Activated naive CD4-positive, alpha-beta T cell treated with anti-CD3 and anti-CD28 coated beads for 36 hours (primary cell): ENCODE results near the gene CRIP1. TPM values are rescaled to one million over a fixed set of nuclear protein-coding genes. Genes with fewer than 3 reads are reported as not detected.
A peak's percentile ranks its signal among the peaks of the same experiment; 100 is the strongest.

Experiments
- CTCF ChIA-PET: fragments of 350-600 bp; sonication (Branson Sonifier 250); formaldehyde crosslinking; loops from one replicate; lab custom pipeline; 2021; ENCODE audit warnings: antibody characterized with exemption; lab: Charles Lee
- DNase-seq: peaks from one replicate; pipeline ENCODE4 v3.0.0-alpha.2; 2020
- H3K27ac Mint-ChIP-seq: one replicate; pipeline ENCODE4 v1.8.0; 2021; ENCODE audit warnings: mild to moderate bottlenecking, mixed read lengths
- H3K27me3 Mint-ChIP-seq: one replicate; pipeline ENCODE4 v1.8.0; 2021; ENCODE audit warnings: low read depth, mixed read lengths
- H3K36me3 Mint-ChIP-seq: one replicate; pipeline ENCODE4 v1.8.0; 2021; ENCODE audit warnings: low read depth, mixed read lengths
- H3K4me1 Mint-ChIP-seq: one replicate; pipeline ENCODE4 v1.8.0; 2021; ENCODE audit warnings: low read depth, mixed read lengths
- H3K4me3 Mint-ChIP-seq: one replicate; pipeline ENCODE4 v1.8.0; 2021; ENCODE audit warnings: mild to moderate bottlenecking, moderate library complexity, mixed read lengths
- H3K9me3 Mint-ChIP-seq: one replicate; pipeline ENCODE4 v1.8.0; 2021; ENCODE audit warnings: mixed read lengths
- intact Hi-C: fragments of 100-400 bp; cut with micrococcal nuclease; formaldehyde crosslinking; loops from one replicate; pipeline ENCODE4 v1.15.1; 2023
- total RNA-seq, 2 experiments: library from RNA; stranded (reverse); gene quantifications; one replicate each; pipeline ENCODE4 v1.2.3, GENCODE V29; 2021

The CRIP1 gene
- total RNA-seq, 2 experiments from 2014 or later = 67.3 to 77.1 TPM

DNA sequence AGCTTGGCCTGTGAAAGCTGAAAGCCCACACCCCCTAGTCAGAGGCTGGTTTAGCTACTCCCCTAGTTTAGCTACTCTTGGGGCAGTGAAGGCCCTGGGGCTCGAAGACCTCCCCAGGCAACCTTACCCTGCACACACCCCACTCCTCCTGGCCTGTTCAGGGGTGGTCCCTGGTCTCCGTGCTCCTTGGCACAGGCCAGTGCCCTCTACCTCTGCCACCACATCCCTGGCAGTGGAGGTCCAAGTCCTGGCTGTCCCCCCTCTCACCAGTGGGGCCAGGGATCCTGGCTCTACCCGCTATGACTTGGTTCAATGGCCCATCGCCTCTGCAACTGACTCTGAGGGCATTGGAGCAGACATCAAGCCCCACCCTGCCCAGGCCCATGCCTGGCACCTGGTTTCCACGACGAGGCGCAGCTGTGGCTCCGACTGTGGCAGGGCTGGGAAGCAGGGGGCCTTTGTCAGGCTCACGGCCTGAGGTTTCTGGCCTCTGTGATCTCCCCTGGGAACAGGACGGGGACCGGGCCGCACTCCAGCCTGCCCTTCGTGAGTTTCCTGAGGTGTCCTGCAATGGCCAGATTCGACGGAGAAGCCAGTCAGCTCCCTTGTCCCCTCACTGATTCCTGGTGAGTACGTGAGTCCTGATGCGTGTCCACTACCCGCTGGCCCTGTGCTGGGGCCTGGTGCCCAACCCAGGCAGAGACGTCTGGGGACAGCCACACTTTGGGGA lies 45.4 kb downstream of the CRIP1 start:
- Mint-ChIP-seq H3K4me3 (no peak overlapping the region), H3K9me3 (no peaks in the 10 kb centered on the region), H3K36me3 (peaks cover 2% of the 10 kb centered on the region), H3K4me1 (peaks cover 19% of the 10 kb centered on the region), H3K27ac (peak overlapping the region; percentile 40), H3K27me3 (no peaks in the 10 kb centered on the region)
- DNase-seq = no peak
- CTCF ChIA-PET = no interaction called here
- intact Hi-C loops = no loop called here

- CTCF ChIA-PET = no interaction called here
- H3K9me3 Mint-ChIP-seq = no peaks in the 10 kb centered on the region
- H3K27me3 Mint-ChIP-seq = no peaks in the 10 kb centered on the region
- intact Hi-C loops = no loop called here
- no peaks in the 10 kb centered on the region for H3K36me3 Mint-ChIP-seq
- H3K4me1 Mint-ChIP-seq = peaks cover 13% of the 10 kb centered on the region
- no peak overlapping the region for H3K4me3 Mint-ChIP-seq
- no peak overlapping the region for H3K27ac Mint-ChIP-seq
- DNase-seq = no peak
Observed at GRCh38 chr14:105532735-105533141, 46.1 kb downstream of the CRIP1 start.

GRCh38 chr14:105533391-105533790 lies 46.7 kb downstream of the CRIP1 start:
- CTCF ChIA-PET = no interaction called here
- H3K9me3 Mint-ChIP-seq = no peaks in the 10 kb centered on the region
- no peak overlapping the region for H3K27ac Mint-ChIP-seq
- H3K4me3 Mint-ChIP-seq = no peak overlapping the region
- intact Hi-C loops = no loop called here
- H3K36me3 Mint-ChIP-seq = no peaks in the 10 kb centered on the region
- no peak for DNase-seq
- H3K4me1 Mint-ChIP-seq = peaks cover 11% of the 10 kb centered on the region
- H3K27me3 Mint-ChIP-seq = no peaks in the 10 kb centered on the region

DNA sequence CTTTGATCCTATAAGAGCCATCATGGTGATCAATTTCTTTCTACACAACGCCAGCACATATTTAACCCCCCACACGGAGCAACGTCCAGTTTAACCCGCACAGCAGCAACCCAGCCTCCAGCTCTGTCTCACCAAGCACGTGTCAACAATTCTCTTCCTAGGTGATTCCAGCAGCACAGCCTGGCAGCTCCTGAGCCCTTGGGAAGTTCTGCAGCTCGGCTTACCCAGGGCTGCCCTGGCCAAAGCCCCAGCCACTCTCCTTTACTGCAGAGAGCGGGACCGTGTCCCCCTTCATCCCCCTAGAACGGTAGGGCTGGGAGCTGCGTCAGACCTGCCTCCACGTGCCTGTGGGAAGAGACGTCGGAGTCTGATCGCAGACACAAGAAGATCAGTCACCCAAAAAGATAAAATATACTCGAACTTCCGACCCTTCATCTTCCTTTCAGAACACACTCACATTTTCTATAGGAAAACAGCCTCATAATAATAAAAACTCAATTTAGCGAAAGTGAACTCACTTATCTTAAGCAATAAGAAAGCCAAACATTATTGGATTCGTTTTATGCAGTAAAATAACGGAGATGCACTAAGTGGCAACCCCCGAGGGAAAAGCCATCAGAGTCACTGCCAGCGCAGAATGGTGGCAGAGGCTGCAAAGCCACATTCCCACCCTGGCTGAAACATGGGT lies 47.3 kb downstream of the CRIP1 start:
- H3K27ac Mint-ChIP-seq = no peak overlapping the region
- peaks cover 9% of the 10 kb centered on the region for H3K4me1 Mint-ChIP-seq
- H3K36me3 Mint-ChIP-seq = no peaks in the 10 kb centered on the region
- H3K4me3 Mint-ChIP-seq = no peak overlapping the region
- intact Hi-C loops = no loop called here
- DNase-seq = no peak
- no peaks in the 10 kb centered on the region for H3K27me3 Mint-ChIP-seq
- CTCF ChIA-PET = no interaction called here
- no peaks in the 10 kb centered on the region for H3K9me3 Mint-ChIP-seq

DNA sequence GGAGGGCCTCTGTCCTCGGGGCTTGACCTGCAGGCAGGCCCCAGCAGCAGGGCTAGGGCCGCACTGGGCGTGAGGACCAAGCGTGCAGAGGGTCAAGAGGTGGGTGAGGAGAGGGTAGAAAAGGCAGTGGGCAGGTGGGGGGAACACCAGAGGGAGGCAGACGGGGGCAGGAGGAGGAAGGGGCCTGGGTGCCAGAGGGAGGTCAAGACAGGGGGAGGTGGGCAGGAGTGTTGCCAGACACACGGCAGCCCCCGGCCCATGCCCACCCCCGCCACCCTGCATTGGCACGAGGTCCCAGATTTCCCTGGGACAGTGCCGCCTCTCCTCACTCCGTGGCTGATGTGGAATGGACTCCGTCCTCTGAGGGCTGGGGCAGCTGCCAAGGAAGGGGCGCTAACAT lies 47.9 kb downstream of the CRIP1 start:
- Mint-ChIP-seq H3K27me3 (no peaks in the 10 kb centered on the region), H3K9me3 (no peaks in the 10 kb centered on the region), H3K4me3 (no peak overlapping the region), H3K4me1 (peaks cover 9% of the 10 kb centered on the region), H3K27ac (no peak overlapping the region), H3K36me3 (no peaks in the 10 kb centered on the region)
- intact Hi-C loops = no loop called here
- no peak for DNase-seq
- CTCF ChIA-PET = no interaction called here

DNA sequence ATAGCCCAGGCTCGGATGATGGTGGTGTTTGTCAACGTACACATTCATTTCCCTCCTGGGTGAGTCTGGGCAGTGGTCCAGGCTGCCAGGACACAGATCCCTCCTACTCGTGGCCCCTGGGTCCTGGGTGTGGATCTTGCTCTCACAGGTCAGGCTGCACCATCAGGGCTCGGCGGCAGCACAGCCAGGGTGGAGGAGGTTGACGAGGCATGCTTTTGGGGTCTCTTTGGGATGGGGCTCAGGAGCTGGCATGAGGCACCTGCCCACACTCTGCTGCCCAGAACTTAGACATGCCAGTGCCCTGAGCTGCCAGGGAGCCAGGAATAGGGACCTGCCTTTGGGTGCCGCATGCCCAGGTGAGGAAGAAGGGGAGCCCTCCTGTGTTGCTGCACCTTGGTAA lies 49.4 kb downstream of the CRIP1 start:
- Mint-ChIP-seq H3K9me3 (no peaks in the 10 kb centered on the region), H3K27me3 (no peaks in the 10 kb centered on the region), H3K4me3 (no peak overlapping the region), H3K4me1 (no peaks in the 10 kb centered on the region), H3K36me3 (no peaks in the 10 kb centered on the region), H3K27ac (no peak overlapping the region)
- CTCF ChIA-PET = interaction anchor here (1.0 to 1.9 kb wide), 2 partner anchors 13 kb away, joined by 3 to 10 read pairs; no protein-coding TSS in a partner anchor
- DNase-seq = no peak
- intact Hi-C loops = no loop called here

DNA sequence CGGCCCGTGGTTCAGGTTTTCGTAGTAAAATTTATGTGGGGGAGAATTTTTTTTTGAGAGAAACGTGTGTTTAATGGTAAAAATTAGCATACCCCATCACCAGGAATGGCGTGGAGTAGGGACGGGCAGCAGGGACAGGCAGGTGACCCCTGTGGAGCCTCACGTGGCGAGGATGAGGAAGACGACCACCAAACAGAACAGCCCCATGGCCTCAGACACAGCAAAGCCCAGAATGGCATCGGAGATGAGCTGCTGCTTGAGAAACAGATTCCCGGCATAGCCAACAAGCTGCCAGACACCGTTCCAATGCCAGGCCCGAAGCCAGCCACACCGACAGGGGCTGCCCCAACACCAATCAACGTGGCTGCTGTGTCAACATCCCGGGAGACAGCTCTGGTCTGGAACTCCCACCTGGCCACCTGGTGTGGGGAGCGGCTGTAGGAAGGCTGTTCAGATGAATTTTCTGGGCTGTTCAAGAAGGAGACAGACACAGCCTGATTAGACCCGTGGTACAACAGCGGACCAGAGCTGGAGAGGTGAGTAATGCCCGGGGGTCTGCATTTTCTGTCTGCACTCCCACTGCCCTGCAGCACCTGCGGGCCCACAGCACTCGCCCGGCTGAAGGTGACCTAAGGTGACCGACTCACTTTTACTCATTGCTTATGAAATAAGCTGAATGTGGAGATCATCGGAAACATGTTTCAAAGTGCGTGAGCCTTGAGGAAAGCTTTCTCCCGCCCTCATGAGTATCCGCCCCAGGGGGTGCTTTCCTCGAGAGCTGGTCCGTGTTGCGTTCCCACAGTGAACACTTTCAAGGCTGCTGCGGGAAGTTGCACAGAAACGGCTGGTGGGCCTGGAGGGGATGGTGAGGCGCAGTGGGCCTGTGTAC lies 50.2 kb downstream of the CRIP1 start:
- CTCF ChIA-PET = interaction anchor here (0.7 to 2.2 kb wide), 4 partner anchors 12 to 133 kb away, joined by 3 to 10 read pairs (median 4); no protein-coding TSS in a partner anchor
- Mint-ChIP-seq H3K4me1 (no peaks in the 10 kb centered on the region), H3K9me3 (no peaks in the 10 kb centered on the region), H3K36me3 (no peaks in the 10 kb centered on the region), H3K27ac (no peak overlapping the region), H3K4me3 (no peak overlapping the region), H3K27me3 (peaks cover 4% of the 10 kb centered on the region)
- DNase-seq = no peak
- intact Hi-C loops = no loop called here

- intact Hi-C loops = no loop called here
Observed at GRCh38 chr14:105537580-105538474, 51.1 kb downstream of the CRIP1 start.

More at GRCh38 chr14:105537580-105538474, 51.1 kb downstream of the CRIP1 start:
- DNase-seq = peak; percentile 74
- no peaks in the 10 kb centered on the region for H3K4me1 Mint-ChIP-seq
- H3K36me3 Mint-ChIP-seq = no peaks in the 10 kb centered on the region
- H3K27ac Mint-ChIP-seq = no peak overlapping the region
- no peak overlapping the region for H3K4me3 Mint-ChIP-seq
- peaks cover 4% of the 10 kb centered on the region for H3K27me3 Mint-ChIP-seq
- CTCF ChIA-PET = interaction anchor here (0.7 to 2.2 kb wide), 9 partner anchors 11 to 563 kb away, joined by 3 to 10 read pairs (median 3); no protein-coding TSS in a partner anchor
- H3K9me3 Mint-ChIP-seq = no peaks in the 10 kb centered on the region

Other genes starting within 250 kb of the CRIP1 start
- 10 to 100 TPM; 24.6 to 25.6 TPM for gene BTBD6, start 238.4 kb upstream of the CRIP1 start, total RNA-seq
- gene BRF1, start 185.9 kb upstream of the CRIP1 start, total RNA-seq = 10 to 100 TPM; 20.6 to 23.4 TPM
- 10 to 100 TPM; 25.1 to 29.6 TPM for gene PACS2, start 172.1 kb upstream of the CRIP1 start, total RNA-seq
- 1 to 10 TPM; 2.0 to 2.6 TPM for gene TEX22, start 88.3 kb upstream of the CRIP1 start, total RNA-seq
- 100 to 1,000 TPM; 106 to 115 TPM for gene MTA1, start 67.1 kb upstream of the CRIP1 start, total RNA-seq
- not detected for gene CRIP2, start 12.1 kb upstream of the CRIP1 start, total RNA-seq
- gene TEDC1, start 4.4 kb downstream of the CRIP1 start, total RNA-seq = 10 to 100 TPM; 27.8 to 28.6 TPM
- gene TMEM121, start 39.7 kb downstream of the CRIP1 start, total RNA-seq = 1 to 10 TPM; 6.5 to 9.3 TPM